BE2C (cell line): ENCODE results near the gene KCNAB1.

Experiments used
- DNase-seq: peaks from one replicate; pipeline ENCODE4 v3.0.0-alpha.2; 2020
- H3K27me3 ChIP-seq: fragments of 250-450 bp; sonication (Bioruptor Pico); 2 replicates; pipeline ENCODE4 v1.5.1; 2020; ENCODE audit warnings: mild to moderate bottlenecking
- H3K36me3 ChIP-seq: fragments of 250-450 bp; sonication (Bioruptor Pico); 2 replicates; pipeline ENCODE4 v1.5.1; 2020; ENCODE audit warnings: mild to moderate bottlenecking
- H3K4me1 ChIP-seq: fragments of 250-450 bp; sonication (Bioruptor Pico); 2 replicates; pipeline ENCODE4 v1.5.1; 2020
- H3K4me3 ChIP-seq: 2 replicates; pipeline ENCODE4 v1.5.1; 2011; ENCODE audit warnings: low read depth, low read length
- H3K9me3 ChIP-seq: fragments of 250-450 bp; sonication (Bioruptor Pico); 2 replicates; pipeline ENCODE4 v1.5.1; 2020
- CTCF ChIP-seq: IDR thresholded peaks from 2 replicates; pipeline ENCODE4 v1.5.1; 2012; ENCODE audit warnings: mild to moderate bottlenecking, low read depth, low read length

Gene KCNAB1

GRCh38 chr3:156300929-156301840 lies 180.8 kb downstream of the KCNAB1 start:
- DNase-seq = no peak
- no peaks in the 10 kb centered on the region for H3K9me3 ChIP-seq
- no peaks in the 10 kb centered on the region for H3K4me1 ChIP-seq
- no peaks in the 10 kb centered on the region for H3K27me3 ChIP-seq
- TF ChIP-seq CTCF = no peak
- no peak overlapping the region for H3K4me3 ChIP-seq
- no peaks in the 10 kb centered on the region for H3K36me3 ChIP-seq

GRCh38 chr3:156303001-156303707 lies 182.8 kb downstream of the KCNAB1 start:
- no peaks in the 10 kb centered on the region for H3K27me3 ChIP-seq
- no peak overlapping the region for H3K4me3 ChIP-seq
- no peak for TF ChIP-seq CTCF
- no peak for DNase-seq
- H3K9me3 ChIP-seq = no peaks in the 10 kb centered on the region
- H3K4me1 ChIP-seq = no peaks in the 10 kb centered on the region
- no peaks in the 10 kb centered on the region for H3K36me3 ChIP-seq

GRCh38 chr3:156304406-156304805 lies 184.0 kb downstream of the KCNAB1 start:
- H3K36me3 ChIP-seq = no peaks in the 10 kb centered on the region
- H3K27me3 ChIP-seq = no peaks in the 10 kb centered on the region
- peaks cover under 1% of the 10 kb centered on the region; the same call in 1 of the 2 replicates for H3K4me1 ChIP-seq
- no peak overlapping the region for H3K4me3 ChIP-seq
- no peak for TF ChIP-seq CTCF
- DNase-seq = no peak
- no peaks in the 10 kb centered on the region for H3K9me3 ChIP-seq

GRCh38 chr3:156305672-156306071 lies 185.3 kb downstream of the KCNAB1 start:
- Histone ChIP-seq H3K4me1 (peaks cover 7% of the 10 kb centered on the region; the same call in 1 of the 2 replicates), H3K4me3 (no peak overlapping the region), H3K36me3 (no peaks in the 10 kb centered on the region), H3K9me3 (no peaks in the 10 kb centered on the region), H3K27me3 (no peaks in the 10 kb centered on the region)
- DNase-seq = no peak
- TF ChIP-seq CTCF = no peak

- no peak for DNase-seq
- H3K4me1 ChIP-seq = peaks cover 15% of the 10 kb centered on the region
- no peak for TF ChIP-seq CTCF
- no peak overlapping the region for H3K4me3 ChIP-seq
- no peaks in the 10 kb centered on the region for H3K27me3 ChIP-seq
- no peaks in the 10 kb centered on the region for H3K36me3 ChIP-seq
- no peaks in the 10 kb centered on the region for H3K9me3 ChIP-seq
Measured at GRCh38 chr3:156307704-156308103, 187.3 kb downstream of the KCNAB1 start.

GRCh38 chr3:156311431-156311830 lies 191.1 kb downstream of the KCNAB1 start:
- Histone ChIP-seq H3K36me3 (no peaks in the 10 kb centered on the region), H3K4me1 (peaks cover 20% of the 10 kb centered on the region), H3K9me3 (no peaks in the 10 kb centered on the region), H3K27me3 (no peaks in the 10 kb centered on the region), H3K4me3 (no peak overlapping the region)
- TF ChIP-seq CTCF = no peak
- DNase-seq = no peak
